B cell (primary cell): ENCODE measurements around the gene CCR5. TPM values are rescaled to one million over a fixed set of nuclear protein-coding genes. Genes with fewer than 3 reads are reported as not detected.

Source experiments
- ATAC-seq: fragments of 200-7000 bp; cut with Tn5 transposase; one replicate; pipeline ENCODE4 v1.10.0; 2021; ENCODE audit warnings: low read depth, mild to moderate bottlenecking, moderate number of reproducible peaks, moderate library complexity
- CTCF ChIA-PET: fragments of 350-600 bp; sonication (Branson Sonifier 250); formaldehyde crosslinking; loops from one replicate; lab custom pipeline; 2021; ENCODE audit warnings: antibody characterized with exemption, inconsistent platforms; lab: Charles Lee
- POLR2A ChIA-PET: fragments of 350-600 bp; sonication (Branson Sonifier 250); formaldehyde crosslinking; loops from one replicate; lab custom pipeline; 2021; ENCODE audit warnings: antibody characterized with exemption; lab: Charles Lee
- DNase-seq: peaks from one replicate; pipeline ENCODE4 v3.0.0; 2013
- H2AFZ ChIP-seq: 2 replicates; pipeline ENCODE4 v1.6.1; 2012; ENCODE audit warnings: mild to moderate bottlenecking, low read depth, low read length; ENCODE audit not compliant: insufficient read depth, poor library complexity, severe bottlenecking
- H3K27ac ChIP-seq, 2 donors: 1 replicate in 1 of 2; 2 replicates in 1 of 2; pipeline ENCODE4 v1.5.1; 2012 to 2013; ENCODE audit warnings: low read length in 2 of 2, mild to moderate bottlenecking in 2 of 2, moderate library complexity in 1 of 2
- H3K27me3 ChIP-seq, 4 experiments: fragments of 200-600 bp in 1 of 4; sonication (generic) in 1 of 4; replicated peaks in 1 of 4; 1 replicate in 2 of 4; 2 replicates in 2 of 4; pipeline versions ENCODE4 v1.6.1 to v1.7.0; 2013 to 2016; ENCODE audit warnings: low read length in 3 of 4, mild to moderate bottlenecking in 2 of 4, mixed read lengths in 1 of 4, moderate library complexity in 1 of 4; ENCODE audit not compliant: insufficient read depth in 4 of 4, control insufficient read depth in 3 of 4; ENCODE audit errors: control extremely low read depth in 1 of 4
- H3K36me3 ChIP-seq, 2 experiments: replicated peaks in 1 of 2; 1 replicate in 1 of 2; 2 replicates in 1 of 2; pipeline versions ENCODE4 v1.6.1 to v1.7.1; 2013; ENCODE audit warnings: low read length in 1 of 2; ENCODE audit not compliant: insufficient read depth in 2 of 2, control insufficient read depth in 1 of 2; ENCODE audit errors: control extremely low read depth in 1 of 2, extremely low read depth in 1 of 2
- H3K4me1 ChIP-seq, 2 donors: fragments of 200-600 bp in 1 of 2; sonication (generic) in 1 of 2; 1 replicate in 1 of 2; 2 replicates in 1 of 2; pipeline versions ENCODE4 v1.5.1 to v1.6.1; 2013 to 2017; ENCODE audit warnings: low read length in 2 of 2; ENCODE audit not compliant: control insufficient read depth in 2 of 2, insufficient read depth in 2 of 2
- H3K4me2 ChIP-seq: replicated peaks from 2 replicates; pipeline ENCODE3; 2012; ENCODE audit warnings: mild to moderate bottlenecking, low read depth, low read length; ENCODE audit not compliant: poor library complexity, severe bottlenecking
- H3K4me3 ChIP-seq, 5 experiments: fragments of 200-600 bp in 1 of 5; sonication (generic) in 1 of 5; 1 replicate in 3 of 5; 2 replicates in 2 of 5; pipeline versions ENCODE4 v1.5.1 to v1.7.0; 2011 to 2016; ENCODE audit warnings: low read length in 4 of 5, mild to moderate bottlenecking in 4 of 5, low read depth in 2 of 5, control low read depth in 1 of 5, moderate library complexity in 1 of 5; ENCODE audit not compliant: insufficient read depth in 1 of 5; ENCODE audit errors: control extremely low read depth in 1 of 5, extremely low read depth in 1 of 5
- H3K79me2 ChIP-seq: fragments of 200-600 bp; sonication (generic); one replicate; pipeline ENCODE4 v1.6.0; 2016; ENCODE audit warnings: low read length; ENCODE audit not compliant: control insufficient read depth, insufficient read depth
- H3K9ac ChIP-seq: fragments of 200-600 bp; sonication (generic); 2 replicates; pipeline ENCODE4 v1.6.1; 2017; ENCODE audit warnings: mild to moderate bottlenecking, low read length, moderate library complexity
- H3K9me3 ChIP-seq, 3 donors: one replicate each; pipeline versions ENCODE4 v1.6.1 to v1.7.1; 2013; ENCODE audit warnings: low read length in 2 of 3; ENCODE audit not compliant: control insufficient read depth in 2 of 3, insufficient read depth in 1 of 3; ENCODE audit errors: control extremely low read depth in 1 of 3
- H4K20me1 ChIP-seq: 2 replicates; pipeline ENCODE4 v1.6.0; 2012; ENCODE audit warnings: mild to moderate bottlenecking, low read length; ENCODE audit not compliant: insufficient read depth, control insufficient read depth, poor library complexity, severe bottlenecking
- H3K27ac Mint-ChIP-seq: one replicate; pipeline ENCODE4 v1.8.0; 2021; ENCODE audit warnings: mixed read lengths
- H3K27me3 Mint-ChIP-seq: one replicate; pipeline ENCODE4 v1.8.0; 2021; ENCODE audit warnings: mixed read lengths
- H3K4me1 Mint-ChIP-seq: one replicate; pipeline ENCODE4 v1.8.0; 2021; ENCODE audit warnings: mixed read lengths
- H3K4me3 Mint-ChIP-seq: one replicate; pipeline ENCODE4 v1.8.0; 2021; ENCODE audit warnings: mixed read lengths
- H3K9me3 Mint-ChIP-seq: one replicate; pipeline ENCODE4 v1.8.0; 2022; ENCODE audit warnings: mixed read lengths; ENCODE audit not compliant: insufficient read depth
- EZH2 ChIP-seq: IDR thresholded peaks from 2 replicates; pipeline ENCODE4 v1.6.1; 2012; ENCODE audit warnings: borderline replicate concordance, low read depth, mild to moderate bottlenecking, moderate library complexity, low read length; ENCODE audit not compliant: insufficient read depth, poor library complexity, severe bottlenecking
- WGBS: methylation state at CpG from one replicate; pipeline ENCODE4 v1.1.5; 2013; ENCODE audit warnings: missing lambda C conversion rate; ENCODE audit not compliant: insufficient coverage; 5-methylcytosine and 5-hydroxymethylcytosine counted together
- intact Hi-C: fragments of 100-400 bp; cut with micrococcal nuclease; formaldehyde crosslinking; loops from one replicate; pipeline ENCODE4 v1.10.0; 2022
- polyA minus RNA-seq: library from RNA; depleted of rRNA, polyadenylated mRNA; stranded (reverse); fragments of >200 nt; gene quantifications from 2 replicates; pipeline ENCODE4 v1.2.3, GENCODE V29; 2012
- polyA plus RNA-seq: library from polyadenylated mRNA; depleted of rRNA; stranded (reverse); fragments of >200 nt; gene quantifications from 2 replicates; pipeline ENCODE4 v1.2.3, GENCODE V29; 2012
- total RNA-seq, 2 donors: library from RNA; stranded (reverse); fragments of 120-200 nt in 1 of 2; gene quantifications; 1 replicate in 1 of 2; 2 replicates in 1 of 2; pipeline versions ENCODE4 v1.2.3 to v1.2.4, GENCODE V29; 2013 to 2022
- TF ChIP-seq, protein P1 (sequence below): fragments of 200-600 bp; IDR thresholded peaks from one replicate; pipeline ENCODE4 v1.8.0; 2022; ENCODE audit warnings: antibody characterized with exemption, mild to moderate bottlenecking

Gene CCR5
- total RNA-seq = 0.15 and 0.17 TPM in 2 replicates
- 0.42 TPM for total RNA-seq (2013)
- 0.21 TPM in 1 of 2 replicates, not detected in the other for polyA plus RNA-seq
- polyA minus RNA-seq = 0.17 and 0.21 TPM in 2 replicates

GRCh38 chr3:46370839-46371518, at the start of gene CCR5:
CCR5 (plus strand) TSS chr3:46370946; CDS start chr3:46372903, 1,957 bp downstream.
- Mint-ChIP-seq H3K4me1 (peaks cover 38% of the 10 kb centered on the region), H3K9me3 (no peaks in the 10 kb centered on the region), H3K4me3 (no peak within 1 kb of the TSS), H3K27ac (peak within 1 kb of the TSS; percentile 41), H3K27me3 (peaks cover 3% of the 10 kb centered on the region)
- H3K4me3 ChIP-seq = peak within 1 kb of the TSS in 1 of 5 experiments; percentile 10
- no peak within 1 kb of the TSS for H3K27ac ChIP-seq
- intact Hi-C loops = loop anchor here (2.0 kb wide), 1 partner anchor 18 kb away; no protein-coding TSS in a partner anchor
- H2AFZ ChIP-seq = peak within 1 kb of the TSS; percentile 30
- TF ChIP-seq EZH2 = no peak
- H3K4me1 ChIP-seq = peaks cover 12 to 20% of the 10 kb centered on the region in 2 donors
- H3K27me3 ChIP-seq = peaks cover 0 to 2% (median 0%) of the 10 kb centered on the region in 4 experiments
- ChIA-PET POLR2A (interaction anchor here (0.6 kb wide), 1 partner anchor 102 kb away, joined by 4 read pairs; no protein-coding TSS in a partner anchor), CTCF (interaction anchor here (0.7 to 13.1 kb wide), 18 partner anchors 10 to 432 kb away, joined by 3 to 233 read pairs (median 6); partner anchors contain the start of gene CCR1)
- peak within 1 kb of the TSS; percentile 20 for H3K9ac ChIP-seq
- no peaks in the 10 kb centered on the region for H3K79me2 ChIP-seq
- ATAC-seq = no peak
- WGBS = no CpG with 5 or more reads among the region's 5 CpGs
- DNase-seq = no peak
- H3K9me3 ChIP-seq = no peaks in the 10 kb centered on the region
- H3K36me3 ChIP-seq = no peaks in the 10 kb centered on the region
- H4K20me1 ChIP-seq = no peaks in the 10 kb centered on the region
- H3K4me2 ChIP-seq = no peak within 1 kb of the TSS

DNA sequence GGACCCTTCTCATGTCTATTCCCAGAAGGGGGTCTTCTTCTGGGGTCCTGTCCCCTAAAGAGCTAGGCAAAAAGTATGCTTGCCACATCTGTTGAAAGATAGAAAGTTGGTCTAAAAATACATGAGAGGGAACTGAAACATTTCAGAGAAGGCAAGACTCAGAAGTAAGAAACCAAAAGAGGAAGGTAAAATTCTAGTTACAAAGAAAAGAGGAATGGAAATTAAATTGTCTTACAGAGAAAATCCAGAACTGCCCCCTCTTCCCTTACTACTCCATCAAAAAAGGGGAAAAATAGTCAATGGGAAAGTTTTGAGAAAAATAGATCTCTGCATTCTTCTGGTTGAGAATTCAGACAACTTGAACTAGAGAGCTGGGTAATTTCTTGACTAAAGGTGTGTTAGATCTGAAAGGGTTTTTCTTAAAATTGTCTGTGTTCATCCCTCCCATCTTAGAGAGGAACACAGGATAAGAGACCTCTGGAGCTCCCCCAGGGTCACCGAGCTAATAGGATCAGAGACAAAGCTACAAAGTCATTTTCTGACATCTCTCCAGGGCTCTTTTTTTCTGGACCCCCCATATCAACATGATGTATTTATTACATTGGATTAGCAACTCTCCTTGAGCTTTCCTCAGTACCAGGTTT, 49.2 kb upstream of the CCR5 start:
- no peaks in the 10 kb centered on the region for H4K20me1 ChIP-seq
- no peak overlapping the region for H2AFZ ChIP-seq
- no peaks in the 10 kb centered on the region for H3K27me3 ChIP-seq
- WGBS = no CpG with 5 or more reads among the region's 1 CpG
- DNase-seq (peak; percentile 64), ATAC-seq (peak; percentile 65)
- H3K36me3 ChIP-seq = no peaks in the 10 kb centered on the region
- intact Hi-C loops = loop anchor here (1.0 to 5.0 kb wide), 3 partner anchors 21 to 41 kb away; no protein-coding TSS in a partner anchor
- H3K27ac ChIP-seq = peak overlapping the region; percentile 25 to 76
- TF ChIP-seq, protein P1, sequence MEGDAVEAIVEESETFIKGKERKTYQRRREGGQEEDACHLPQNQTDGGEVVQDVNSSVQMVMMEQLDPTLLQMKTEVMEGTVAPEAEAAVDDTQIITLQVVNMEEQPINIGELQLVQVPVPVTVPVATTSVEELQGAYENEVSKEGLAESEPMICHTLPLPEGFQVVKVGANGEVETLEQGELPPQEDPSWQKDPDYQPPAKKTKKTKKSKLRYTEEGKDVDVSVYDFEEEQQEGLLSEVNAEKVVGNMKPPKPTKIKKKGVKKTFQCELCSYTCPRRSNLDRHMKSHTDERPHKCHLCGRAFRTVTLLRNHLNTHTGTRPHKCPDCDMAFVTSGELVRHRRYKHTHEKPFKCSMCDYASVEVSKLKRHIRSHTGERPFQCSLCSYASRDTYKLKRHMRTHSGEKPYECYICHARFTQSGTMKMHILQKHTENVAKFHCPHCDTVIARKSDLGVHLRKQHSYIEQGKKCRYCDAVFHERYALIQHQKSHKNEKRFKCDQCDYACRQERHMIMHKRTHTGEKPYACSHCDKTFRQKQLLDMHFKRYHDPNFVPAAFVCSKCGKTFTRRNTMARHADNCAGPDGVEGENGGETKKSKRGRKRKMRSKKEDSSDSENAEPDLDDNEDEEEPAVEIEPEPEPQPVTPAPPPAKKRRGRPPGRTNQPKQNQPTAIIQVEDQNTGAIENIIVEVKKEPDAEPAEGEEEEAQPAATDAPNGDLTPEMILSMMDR = no peak
- TF ChIP-seq EZH2 = no peak
- H3K4me3 ChIP-seq = peak overlapping the region in 3 of 5 experiments; percentile 16 to 47 (median 33)
- H3K9me3 Mint-ChIP-seq = no peaks in the 10 kb centered on the region
- CTCF ChIA-PET = interaction anchor here (0.6 to 2.2 kb wide), 3 partner anchors 45 to 55 kb away, joined by 3 to 10 read pairs (median 4); no protein-coding TSS in a partner anchor
- POLR2A ChIA-PET = no interaction called here
- H3K79me2 ChIP-seq = no peaks in the 10 kb centered on the region
- peak overlapping the region; percentile 76 for H3K4me2 ChIP-seq
- peaks cover 35% of the 10 kb centered on the region in 2 donors for H3K4me1 ChIP-seq
- peak overlapping the region; percentile 69 for H3K27ac Mint-ChIP-seq
- peak overlapping the region; percentile 44 for H3K9ac ChIP-seq
- H3K4me3 Mint-ChIP-seq = peak overlapping the region; percentile 55
- no peaks in the 10 kb centered on the region for H3K27me3 Mint-ChIP-seq
- peaks cover 0 to 4% (median 0%) of the 10 kb centered on the region in 3 donors for H3K9me3 ChIP-seq
- H3K4me1 Mint-ChIP-seq = peaks cover 47% of the 10 kb centered on the region
